Measurements from ENCODE around the gene KCTD2. TPM values are rescaled to one million over a fixed set of nuclear protein-coding genes. Genes with fewer than 3 reads are reported as not detected.
A peak's percentile ranks its signal among the peaks of the same experiment; 100 is the strongest.
"Not testable (repeated sequence)": the region's sequence is repeated elsewhere in the genome, so short reads cannot be mapped to it uniquely, and the experiment has no call there.

The KCTD2 gene
- total RNA-seq, 4 donors from 2014 or later = 20.3 to 37.7 (median 29.9) TPM

DNA sequence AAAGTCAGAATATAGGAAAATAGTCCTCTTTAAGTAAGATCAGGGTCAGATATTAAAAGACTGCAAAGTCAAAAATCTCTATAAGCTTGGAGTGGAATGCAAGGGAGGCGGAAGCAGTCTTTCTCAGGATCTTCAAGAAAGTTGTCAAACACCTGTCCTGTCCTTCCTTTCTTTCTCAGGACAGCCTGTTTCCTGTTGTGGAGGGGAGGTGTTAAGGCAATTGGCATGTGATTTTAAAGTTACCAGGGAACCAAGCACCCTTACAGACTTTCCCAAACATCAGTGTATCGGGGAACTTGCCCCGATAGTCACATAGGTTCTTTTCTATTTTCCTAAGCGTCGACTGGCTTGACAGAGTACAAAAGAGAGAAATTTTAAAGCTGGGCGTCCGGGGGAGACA lies 2.3 kb upstream of the KCTD2 start:
- intact Hi-C loops (cut with DNase I) = no loop called here
- WGBS = 77% methylated on average over 7 of the region's 7 CpGs
- no peak for TF ChIP-seq POLR2AphosphoS5 (IDR thresholded peaks at IDR 0.05)
- TF ChIP-seq POLR2A (IDR thresholded peaks at IDR 0.05; ENCODE audit: low read depth) = no peak
- no peak for TF ChIP-seq EP300 (IDR thresholded peaks at IDR 0.05)
- TF ChIP-seq, protein P1, sequence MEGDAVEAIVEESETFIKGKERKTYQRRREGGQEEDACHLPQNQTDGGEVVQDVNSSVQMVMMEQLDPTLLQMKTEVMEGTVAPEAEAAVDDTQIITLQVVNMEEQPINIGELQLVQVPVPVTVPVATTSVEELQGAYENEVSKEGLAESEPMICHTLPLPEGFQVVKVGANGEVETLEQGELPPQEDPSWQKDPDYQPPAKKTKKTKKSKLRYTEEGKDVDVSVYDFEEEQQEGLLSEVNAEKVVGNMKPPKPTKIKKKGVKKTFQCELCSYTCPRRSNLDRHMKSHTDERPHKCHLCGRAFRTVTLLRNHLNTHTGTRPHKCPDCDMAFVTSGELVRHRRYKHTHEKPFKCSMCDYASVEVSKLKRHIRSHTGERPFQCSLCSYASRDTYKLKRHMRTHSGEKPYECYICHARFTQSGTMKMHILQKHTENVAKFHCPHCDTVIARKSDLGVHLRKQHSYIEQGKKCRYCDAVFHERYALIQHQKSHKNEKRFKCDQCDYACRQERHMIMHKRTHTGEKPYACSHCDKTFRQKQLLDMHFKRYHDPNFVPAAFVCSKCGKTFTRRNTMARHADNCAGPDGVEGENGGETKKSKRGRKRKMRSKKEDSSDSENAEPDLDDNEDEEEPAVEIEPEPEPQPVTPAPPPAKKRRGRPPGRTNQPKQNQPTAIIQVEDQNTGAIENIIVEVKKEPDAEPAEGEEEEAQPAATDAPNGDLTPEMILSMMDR (IDR thresholded peaks at IDR 0.05) = no peak
- no peaks in the 10 kb centered on the region for H3K27me3 ChIP-seq
- H3K9me3 ChIP-seq = no peaks in the 10 kb centered on the region
- no peak overlapping the region for H3K27ac ChIP-seq (replicated peaks in 1 of 4)
- no peak for DNase-seq (ENCODE audit: extremely low spot score)
- H3K4me1 ChIP-seq = peaks cover 16 to 51% (median 42%) of the 10 kb centered on the region in 4 donors
- no peak overlapping the region for H3K4me3 ChIP-seq
- H3K36me3 ChIP-seq = peaks cover 22 to 31% (median 26%) of the 10 kb centered on the region in 4 donors

GRCh38 chr17:75045946-75046406 lies 1.0 kb upstream of the KCTD2 start:
- H3K4me1 ChIP-seq = peaks cover 16 to 53% (median 42%) of the 10 kb centered on the region in 4 donors
- H3K27me3 ChIP-seq; DNase-seq (ENCODE audit: extremely low spot score); H3K9me3 ChIP-seq; intact Hi-C loops (cut with DNase I): not testable (repeated sequence)
- H3K36me3 ChIP-seq = peaks cover 11 to 31% (median 23%) of the 10 kb centered on the region in 4 donors
- peak overlapping the region; percentile 70 to 95 (median 90) for H3K4me3 ChIP-seq
- WGBS = 14% methylated on average over 25 of the region's 25 CpGs
- H3K27ac ChIP-seq (replicated peaks in 1 of 4) = peak overlapping the region; percentile 96 to 97 (median 97)

- intact Hi-C loops (cut with DNase I) = no loop called here
- DNase-seq (ENCODE audit: extremely low spot score) = no peak
Observed at GRCh38 chr17:75047398-75048098, 523 bp downstream of the KCTD2 start.

GRCh38 chr17:75048249-75048878 lies 1.3 kb downstream of the KCTD2 start:
- intact Hi-C loops (cut with DNase I) = no loop called here
- TF ChIP-seq POLR2AphosphoS5 (IDR thresholded peaks at IDR 0.05) (no peak), EP300 (IDR thresholded peaks at IDR 0.05) (no peak), POLR2A (IDR thresholded peaks at IDR 0.05; ENCODE audit: low read depth) (no peak)
- TF ChIP-seq, protein P1 (IDR thresholded peaks at IDR 0.05) = no peak
- Histone ChIP-seq H3K27ac (replicated peaks in 1 of 4) (peak overlapping the region; percentile 96 to 97 (median 97)), H3K27me3 (no peaks in the 10 kb centered on the region), H3K4me1 (peaks cover 16 to 46% (median 42%) of the 10 kb centered on the region in 4 donors), H3K4me3 (peak overlapping the region; percentile 70 to 95 (median 90)), H3K9me3 (no peaks in the 10 kb centered on the region), H3K36me3 (peaks cover 9 to 38% (median 26%) of the 10 kb centered on the region in 4 donors)
- no peak for DNase-seq (ENCODE audit: extremely low spot score)
- 27% methylated on average over 5 of the region's 5 CpGs for WGBS

More at GRCh38 chr17:75047398-75048098, 523 bp downstream of the KCTD2 start:
- Histone ChIP-seq H3K27ac (replicated peaks in 1 of 4) (peak overlapping the region; percentile 96 to 97 (median 97)), H3K9me3 (no peaks in the 10 kb centered on the region), H3K36me3 (peaks cover under 1 to 30% (median 18%) of the 10 kb centered on the region in 4 donors), H3K4me3 (peak overlapping the region; percentile 70 to 95 (median 90)), H3K4me1 (peaks cover 16 to 53% (median 42%) of the 10 kb centered on the region in 4 donors), H3K27me3 (no peaks in the 10 kb centered on the region)
- WGBS = under 1% methylated on average over 18 of the region's 38 CpGs
- TF ChIP-seq POLR2AphosphoS5 (IDR thresholded peaks at IDR 0.05) = no peak
- TF ChIP-seq EP300 (IDR thresholded peaks at IDR 0.05) = no peak
- TF ChIP-seq, protein P1 (IDR thresholded peaks at IDR 0.05) = no peak
- TF ChIP-seq POLR2A (IDR thresholded peaks at IDR 0.05; ENCODE audit: low read depth) = no peak

GRCh38 chr17:75049057-75049456 lies 2.0 kb downstream of the KCTD2 start:
- no peak for DNase-seq (ENCODE audit: extremely low spot score)
- Histone ChIP-seq H3K4me3 (no peak overlapping the region), H3K9me3 (no peaks in the 10 kb centered on the region), H3K4me1 (peaks cover 16 to 45% (median 40%) of the 10 kb centered on the region in 4 donors), H3K36me3 (peaks cover 15 to 45% (median 33%) of the 10 kb centered on the region in 4 donors), H3K27me3 (no peaks in the 10 kb centered on the region), H3K27ac (replicated peaks in 1 of 4) (peak overlapping the region; percentile 96 to 97 (median 97))
- intact Hi-C loops (cut with DNase I) = no loop called here
- no peak for TF ChIP-seq POLR2AphosphoS5 (IDR thresholded peaks at IDR 0.05)
- TF ChIP-seq, protein P1 (IDR thresholded peaks at IDR 0.05) = no peak
- no peak for TF ChIP-seq EP300 (IDR thresholded peaks at IDR 0.05)
- no peak for TF ChIP-seq POLR2A (IDR thresholded peaks at IDR 0.05; ENCODE audit: low read depth)
- 89% methylated on average over 5 of the region's 5 CpGs for WGBS

All from esophagus muscularis mucosa (tissue), 4 donors.